SK-N-SH (cell line): Measurements from ENCODE around the gene LFNG.

Source experiments
- CTCF ChIP-seq: fragments of 200-600 bp; sonication (generic); IDR thresholded peaks from 2 replicates; pipeline ENCODE4 v1.6.1; 2017; ENCODE audit warnings: antibody characterized with exemption, mild to moderate bottlenecking, moderate library complexity
- EP300 ChIP-seq, 2 experiments: IDR thresholded peaks; 2 replicates each; pipeline versions ENCODE4 v1.4.0 to v1.6.1; 2012; ENCODE audit warnings: borderline replicate concordance in 1 of 2, low read depth in 1 of 2, low read length in 1 of 2
- NRF1 ChIP-seq: IDR thresholded peaks from 2 replicates; pipeline ENCODE4 v1.6.1; 2012; ENCODE audit warnings: low read depth, mild to moderate bottlenecking, low read length
- PBX3 ChIP-seq: IDR thresholded peaks from 2 replicates; pipeline ENCODE4; 2012
- RAD21 ChIP-seq: IDR thresholded peaks from 2 replicates; pipeline ENCODE4 v1.6.1; 2012; ENCODE audit warnings: mild to moderate bottlenecking, low read length
- RXRA ChIP-seq: IDR thresholded peaks from 2 replicates; pipeline ENCODE4 v1.4.0; 2012; ENCODE audit warnings: low read depth, mild to moderate bottlenecking, borderline replicate concordance

- TF ChIP-seq CTCF (no peak), NRF1 (peak; percentile 69), EP300 (IDR thresholded peaks at IDR 0.05; ENCODE audit: borderline replicate concordance in 1 of 2, low read depth in 1 of 2, low read length in 1 of 2) (peak in 1 of 2 experiments; percentile 21; a peak in 1 of 4 replicates), RAD21 (0 out of 2 replicates have a peak, but pooled peaks have one; percentile 10), RXRA (no peak), PBX3 (peak; percentile 33)
Measured at GRCh38 chr7:2519119-2519930, at the start of gene LFNG.
